Spleen (tissue), 11 donors: Measurements from ENCODE around the gene ARL5A. TPM values are rescaled to one million over a fixed set of nuclear protein-coding genes. Genes with fewer than 3 reads are reported as not detected.

Experiments used
- DNase-seq: peaks from one replicate; pipeline ENCODE4 v3.0.0-alpha.2; 2020
- H3K27ac ChIP-seq, 8 donors: fragments of 200-600 bp; sonication (generic) in 7 of 8; 1 replicate in 4 of 8; 2 replicates in 4 of 8; pipeline versions ENCODE4 v1.5.0 to v1.8.0; 2016 to 2021; ENCODE audit warnings: inconsistent platforms in 4 of 8, mild to moderate bottlenecking in 4 of 8, moderate library complexity in 1 of 8
- H3K27me3 ChIP-seq, 7 donors: fragments of 200-600 bp; sonication (generic) in 6 of 7; replicated peaks in 1 of 7; 1 replicate in 4 of 7; 2 replicates in 3 of 7; pipeline versions ENCODE4 v1.5.0 to v1.8.0; 2016 to 2021; ENCODE audit warnings: inconsistent platforms in 3 of 7, mild to moderate bottlenecking in 1 of 7
- H3K36me3 ChIP-seq, 6 donors: fragments of 200-600 bp; sonication (generic) in 5 of 6; 1 replicate in 4 of 6; 2 replicates in 2 of 6; pipeline versions ENCODE4 v1.5.0 to v1.8.0; 2016 to 2021; ENCODE audit warnings: inconsistent platforms in 2 of 6
- H3K4me1 ChIP-seq, 6 donors: fragments of 200-600 bp; sonication (generic) in 5 of 6; 1 replicate in 3 of 6; 2 replicates in 3 of 6; pipeline versions ENCODE4 v1.5.0 to v1.8.0; 2016 to 2021; ENCODE audit warnings: inconsistent platforms in 3 of 6
- H3K4me3 ChIP-seq, 8 donors: fragments of 200-600 bp; sonication (generic) in 7 of 8; 1 replicate in 4 of 8; 2 replicates in 4 of 8; pipeline versions ENCODE4 v1.5.0 to v1.8.0; 2016 to 2021; ENCODE audit warnings: inconsistent platforms in 4 of 8, mild to moderate bottlenecking in 4 of 8, moderate library complexity in 2 of 8
- H3K9me3 ChIP-seq, 8 donors: fragments of 200-600 bp; sonication (generic) in 7 of 8; 1 replicate in 4 of 8; 2 replicates in 4 of 8; pipeline versions ENCODE4 v1.5.0 to v1.8.0; 2016 to 2021; ENCODE audit warnings: inconsistent platforms in 4 of 8
- CTCF ChIP-seq, 11 experiments: fragments of 200-600 bp in 7 of 11; fragments of 450-650 bp in 4 of 11; sonication (generic) in 4 of 11; IDR thresholded peaks in 8 of 11; conservative IDR thresholded peaks in 3 of 11; 1 replicate in 7 of 11; 2 replicates in 4 of 11; pipeline versions ENCODE4 v1.4.0 to v1.8.0; 2016 to 2021; ENCODE audit warnings: antibody characterized with exemption in 11 of 11, inconsistent platforms in 4 of 11, mild to moderate bottlenecking in 1 of 11
- POLR2A ChIP-seq, 3 donors: fragments of 450-650 bp; IDR thresholded peaks; one replicate each; pipeline ENCODE4 v1.5.1; 2017; ENCODE audit warnings: antibody characterized with exemption in 3 of 3, mild to moderate bottlenecking in 1 of 3
- POLR2AphosphoS5 ChIP-seq, 3 donors: sonication (generic); formaldehyde crosslinking; IDR thresholded peaks; one replicate each; pipeline ENCODE4 v1.5.1; 2017; ENCODE audit warnings: antibody characterized with exemption in 3 of 3
- WGBS, 5 donors: extraction: QIAGEN DNeasy Blood & Tissue Kit in 3 of 5; methylation state at CpG; one replicate each; pipeline versions ENCODE4 v1.1.5 to v1.1.7; 2013 to 2018; 5-methylcytosine and 5-hydroxymethylcytosine counted together
- intact Hi-C: fragments of 100-400 bp; cut with DNase I; formaldehyde crosslinking; loops from one replicate; pipeline ENCODE4 v1.15.0; 2023; ENCODE audit warnings: low total_unique reads
- polyA plus RNA-seq, 3 donors: library from polyadenylated mRNA; stranded (reverse); fragments of 200-250 nt; gene quantifications; one replicate each; pipeline ENCODE4 v1.2.1, GENCODE V29; 2013
- total RNA-seq, 7 donors: library from RNA; depleted of rRNA in 3 of 7; stranded (reverse); fragments of >200 nt in 3 of 7; fragmentation: NEBNext Ultra II Directional in 4 of 7; extraction: Animal tissue kit (Norgen Biotek cat#: 25700) in 4 of 7; gene quantifications; one replicate each; pipeline versions ENCODE4 v1.1.0 to v1.2.1, GENCODE V29; 2016 to 2021
- donor health status: healthy with polysubstance abuse.
- donor health status: DM: no; HTN: no; CAD: no; lungs with moderate emphysema.
- donor health status: DM: no; HTN: no; CAD: no.
- donor health status: Bipolar disorder and iron deficiency.
- donor health status: healthy.
- donor health status: DM: no; HTN: no; CAD: no.
- donor health status: DM: yes; HTN: yes; CAD: no.

Gene ARL5A
- total and polyA plus RNA-seq, 10 donors, result 9.5 to 89.9 (median 46.4) TPM

- DNase-seq, result no peak
- no peak overlapping the region for H3K4me3 ChIP-seq
- peaks cover 5 to 49% (median 11%) of the 10 kb centered on the region in 6 donors for H3K4me1 ChIP-seq
- TF ChIP-seq CTCF (IDR thresholded peaks at IDR 0.05 in 8 of 11, conservative IDR thresholded peaks at IDR 0.05 in 3 of 11) (no peak), POLR2A (IDR thresholded peaks at IDR 0.05) (no peak), POLR2AphosphoS5 (IDR thresholded peaks at IDR 0.05) (no peak)
- intact Hi-C loops, result no loop called here
- peaks cover 0 to 36% (median 2%) of the 10 kb centered on the region in 6 donors for H3K36me3 ChIP-seq
- peaks cover 0 to 14% (median 0%) of the 10 kb centered on the region in 8 donors for H3K9me3 ChIP-seq
- 69 to 84% (median 77%) methylated on average over 6 of the region's 6 CpGs for WGBS, 5 donors
- peak overlapping the region in 5 of 8 donors; percentile 5 to 60 (median 21) for H3K27ac ChIP-seq
- no peaks in the 10 kb centered on the region for H3K27me3 ChIP-seq
Measured at GRCh38 chr2:151775057-151775740, 53.0 kb downstream of the ARL5A start.

GRCh38 chr2:151774506-151774905 lies 53.7 kb downstream of the ARL5A start:
- Histone ChIP-seq H3K27ac (peak overlapping the region in 5 of 8 donors; percentile 5 to 60 (median 21)), H3K9me3 (peaks cover 0 to 14% (median 0%) of the 10 kb centered on the region in 8 donors), H3K4me3 (no peak overlapping the region), H3K36me3 (peaks cover 0 to 33% (median 2%) of the 10 kb centered on the region in 6 donors), H3K27me3 (no peaks in the 10 kb centered on the region), H3K4me1 (peaks cover 5 to 53% (median 11%) of the 10 kb centered on the region in 6 donors)
- WGBS, 5 donors, result 53 to 69% (median 62%) methylated on average over 3 of the region's 3 CpGs
- intact Hi-C loops, result no loop called here
- DNase-seq, result no peak
- TF ChIP-seq POLR2A (IDR thresholded peaks at IDR 0.05) (no peak), CTCF (IDR thresholded peaks at IDR 0.05 in 8 of 11, conservative IDR thresholded peaks at IDR 0.05 in 3 of 11) (no peak), POLR2AphosphoS5 (IDR thresholded peaks at IDR 0.05) (no peak)

GRCh38 chr2:151771599-151772358 lies 56.4 kb downstream of the ARL5A start:
- peak overlapping the region in 7 of 8 donors; percentile 29 to 83 (median 72) for H3K27ac ChIP-seq
- peaks cover 5 to 72% (median 22%) of the 10 kb centered on the region in 6 donors for H3K4me1 ChIP-seq
- H3K4me3 ChIP-seq, result no peak overlapping the region
- H3K9me3 ChIP-seq, result no peaks in the 10 kb centered on the region
- intact Hi-C loops, result no loop called here
- peaks cover 0 to 15% (median 2%) of the 10 kb centered on the region in 6 donors for H3K36me3 ChIP-seq
- TF ChIP-seq POLR2AphosphoS5 (IDR thresholded peaks at IDR 0.05) (peak in 1 of 3 donors; percentile 57), CTCF (IDR thresholded peaks at IDR 0.05 in 8 of 11, conservative IDR thresholded peaks at IDR 0.05 in 3 of 11) (no peak)
- 68 to 84% (median 80%) methylated on average over 10 of the region's 10 CpGs for WGBS, 5 donors
- DNase-seq, result peak; percentile 89
- H3K27me3 ChIP-seq, result no peaks in the 10 kb centered on the region

- Histone ChIP-seq H3K4me1 (peaks cover 5 to 80% (median 26%) of the 10 kb centered on the region in 6 donors), H3K27me3 (no peaks in the 10 kb centered on the region), H3K4me3 (no peak overlapping the region), H3K9me3 (no peaks in the 10 kb centered on the region), H3K27ac (peak overlapping the region; percentile 29 to 83 (median 66)), H3K36me3 (peaks cover 0 to 9% (median under 1%) of the 10 kb centered on the region in 6 donors)
- TF ChIP-seq CTCF (IDR thresholded peaks at IDR 0.05 in 8 of 11, conservative IDR thresholded peaks at IDR 0.05 in 3 of 11) (no peak), POLR2A (IDR thresholded peaks at IDR 0.05) (no peak), POLR2AphosphoS5 (IDR thresholded peaks at IDR 0.05) (no peak)
- intact Hi-C loops, result no loop called here
- WGBS, 5 donors, result 74 to 78% (median 77%) methylated on average over 2 of the region's 2 CpGs
- no peak for DNase-seq
Measured at GRCh38 chr2:151770995-151771394, 57.2 kb downstream of the ARL5A start.
